ENCODE results near the gene CDCA4. TPM values are rescaled to one million over a fixed set of nuclear protein-coding genes. Genes with fewer than 3 reads are reported as not detected.

Gene CDCA4
- total and polyA plus RNA-seq, 2 donors (not counting 1 experiment from before 2014, with no cell fraction given): 6.3 to 11.7 TPM

DNA sequence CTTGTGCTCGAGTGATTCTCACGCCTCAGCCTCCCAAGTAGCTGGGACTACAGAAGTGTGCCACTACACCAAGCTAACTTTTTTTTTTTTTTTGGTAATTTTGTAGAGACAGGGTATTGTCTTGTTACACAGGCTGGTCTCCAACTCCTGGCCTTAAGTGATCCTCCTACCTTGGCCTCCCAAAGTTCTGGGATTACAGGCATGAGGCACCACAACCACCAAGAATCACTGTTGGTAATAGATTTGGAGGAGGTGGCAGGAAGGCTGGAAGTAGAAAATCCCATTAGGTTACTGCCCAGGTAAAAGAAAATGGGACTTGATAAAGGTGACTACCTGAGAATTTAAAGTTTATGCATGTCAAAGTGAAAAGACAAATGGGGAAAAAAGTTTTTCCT lies 1.4 kb upstream of the CDCA4 start:
- Mint-ChIP-seq H3K4me1 (peaks cover 53% of the 10 kb centered on the region), H3K9me3 (ENCODE audit: insufficient read depth) (no peaks in the 10 kb centered on the region), H3K27me3 (no peaks in the 10 kb centered on the region), H3K4me3 (peak overlapping the region; percentile 94), H3K27ac (no peak overlapping the region)
- Histone ChIP-seq H3K4me3 (ENCODE audit: control extremely low read depth in 1 of 5, extremely low read depth in 1 of 5, insufficient read depth in 1 of 5, low read depth in 2 of 5, low read length in 4 of 5) (no peak overlapping the region), H2AFZ (ENCODE audit: insufficient read depth, low read depth, low read length, poor library complexity, severe bottlenecking) (no peak overlapping the region), H3K36me3 (replicated peaks in 1 of 2; ENCODE audit: control extremely low read depth in 1 of 2, control insufficient read depth in 1 of 2, extremely low read depth in 1 of 2, insufficient read depth in 2 of 2, low read length in 1 of 2) (no peaks in the 10 kb centered on the region), H3K9me3 (ENCODE audit: control extremely low read depth in 1 of 3, control insufficient read depth in 2 of 3, insufficient read depth in 1 of 3, low read length in 2 of 3) (peaks cover 0 to 3% (median 0%) of the 10 kb centered on the region in 3 donors), H4K20me1 (ENCODE audit: control insufficient read depth, insufficient read depth, low read length, poor library complexity, severe bottlenecking) (peaks cover 23% of the 10 kb centered on the region), H3K79me2 (ENCODE audit: control insufficient read depth, insufficient read depth, low read length) (peaks cover 38% of the 10 kb centered on the region), H3K4me2 (replicated peaks; ENCODE audit: low read depth, low read length, poor library complexity, severe bottlenecking) (peak overlapping the region; percentile 79), H3K27ac (ENCODE audit: low read length in 2 of 2) (no peak overlapping the region), H3K27me3 (replicated peaks in 1 of 4; ENCODE audit: control extremely low read depth in 1 of 4, control insufficient read depth in 3 of 4, insufficient read depth in 4 of 4, low read length in 3 of 4) (no peaks in the 10 kb centered on the region), H3K4me1 (ENCODE audit: control insufficient read depth in 2 of 2, insufficient read depth in 2 of 2, low read length in 2 of 2) (peaks cover 17 to 41% of the 10 kb centered on the region in 2 donors), H3K9ac (ENCODE audit: low read length) (no peak overlapping the region)
- no peak for DNase-seq
- no CpG with 5 or more reads among the region's 2 CpGs for WGBS (ENCODE audit: insufficient coverage)
- TF ChIP-seq EZH2 (IDR thresholded peaks at IDR 0.05; ENCODE audit: borderline replicate concordance, insufficient read depth, low read depth, low read length, poor library complexity, severe bottlenecking): no peak
- TF ChIP-seq, protein P1, sequence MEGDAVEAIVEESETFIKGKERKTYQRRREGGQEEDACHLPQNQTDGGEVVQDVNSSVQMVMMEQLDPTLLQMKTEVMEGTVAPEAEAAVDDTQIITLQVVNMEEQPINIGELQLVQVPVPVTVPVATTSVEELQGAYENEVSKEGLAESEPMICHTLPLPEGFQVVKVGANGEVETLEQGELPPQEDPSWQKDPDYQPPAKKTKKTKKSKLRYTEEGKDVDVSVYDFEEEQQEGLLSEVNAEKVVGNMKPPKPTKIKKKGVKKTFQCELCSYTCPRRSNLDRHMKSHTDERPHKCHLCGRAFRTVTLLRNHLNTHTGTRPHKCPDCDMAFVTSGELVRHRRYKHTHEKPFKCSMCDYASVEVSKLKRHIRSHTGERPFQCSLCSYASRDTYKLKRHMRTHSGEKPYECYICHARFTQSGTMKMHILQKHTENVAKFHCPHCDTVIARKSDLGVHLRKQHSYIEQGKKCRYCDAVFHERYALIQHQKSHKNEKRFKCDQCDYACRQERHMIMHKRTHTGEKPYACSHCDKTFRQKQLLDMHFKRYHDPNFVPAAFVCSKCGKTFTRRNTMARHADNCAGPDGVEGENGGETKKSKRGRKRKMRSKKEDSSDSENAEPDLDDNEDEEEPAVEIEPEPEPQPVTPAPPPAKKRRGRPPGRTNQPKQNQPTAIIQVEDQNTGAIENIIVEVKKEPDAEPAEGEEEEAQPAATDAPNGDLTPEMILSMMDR (IDR thresholded peaks at IDR 0.05): no peak
- no peak for ATAC-seq (ENCODE audit: low read depth)
- intact Hi-C loops (cut with micrococcal nuclease): no loop called here
- CTCF ChIA-PET: interaction anchor here (1.0 to 2.0 kb wide), 2 partner anchors 23 to 41 kb away, joined by 4 to 7 read pairs; no protein-coding TSS in a partner anchor
- POLR2A ChIA-PET: no interaction called here

DNA sequence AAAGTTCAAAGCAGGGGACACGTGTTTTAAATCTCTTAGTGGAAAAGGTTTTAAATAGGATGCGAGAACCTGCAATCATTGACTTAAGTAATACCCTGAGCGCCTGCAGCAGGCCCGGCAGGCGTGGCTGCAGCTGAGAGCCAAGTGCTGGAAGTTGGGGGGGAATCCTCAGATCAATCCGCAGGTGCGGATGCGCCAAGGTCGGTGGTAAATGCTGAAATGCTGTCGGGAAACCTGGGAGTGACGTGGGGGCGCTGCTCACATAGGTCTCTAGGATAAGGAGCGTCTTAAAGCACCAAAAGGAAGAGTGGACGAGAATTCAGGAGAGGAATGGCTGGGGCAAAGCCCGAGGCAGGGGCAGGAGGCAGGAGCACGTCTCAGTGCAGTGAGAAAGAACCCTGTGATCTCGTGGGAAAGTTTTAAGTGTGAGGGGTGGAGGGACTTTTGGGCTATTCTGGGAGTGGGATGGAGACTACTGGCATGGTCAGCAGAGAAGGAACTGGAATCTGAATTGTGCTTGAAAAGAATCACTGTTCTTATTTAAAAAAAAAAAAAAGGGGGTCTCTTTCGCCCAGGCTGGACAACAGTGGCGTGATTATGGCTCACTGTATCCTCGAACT lies 883 bp upstream of the CDCA4 start:
- Histone ChIP-seq H4K20me1 (ENCODE audit: control insufficient read depth, insufficient read depth, low read length, poor library complexity, severe bottlenecking) (peaks cover 25% of the 10 kb centered on the region), H3K79me2 (ENCODE audit: control insufficient read depth, insufficient read depth, low read length) (peaks cover 43% of the 10 kb centered on the region), H3K9me3 (ENCODE audit: control extremely low read depth in 1 of 3, control insufficient read depth in 2 of 3, insufficient read depth in 1 of 3, low read length in 2 of 3) (peaks cover 0 to 3% (median 0%) of the 10 kb centered on the region in 3 donors), H3K36me3 (replicated peaks in 1 of 2; ENCODE audit: control extremely low read depth in 1 of 2, control insufficient read depth in 1 of 2, extremely low read depth in 1 of 2, insufficient read depth in 2 of 2, low read length in 1 of 2) (no peaks in the 10 kb centered on the region), H3K4me3 (ENCODE audit: control extremely low read depth in 1 of 5, extremely low read depth in 1 of 5, insufficient read depth in 1 of 5, low read depth in 2 of 5, low read length in 4 of 5) (peak overlapping the region; percentile 32 to 73 (median 60)), H3K27me3 (replicated peaks in 1 of 4; ENCODE audit: control extremely low read depth in 1 of 4, control insufficient read depth in 3 of 4, insufficient read depth in 4 of 4, low read length in 3 of 4) (no peaks in the 10 kb centered on the region), H2AFZ (ENCODE audit: insufficient read depth, low read depth, low read length, poor library complexity, severe bottlenecking) (peak overlapping the region; percentile 76), H3K4me2 (replicated peaks; ENCODE audit: low read depth, low read length, poor library complexity, severe bottlenecking) (peak overlapping the region; percentile 79), H3K4me1 (ENCODE audit: control insufficient read depth in 2 of 2, insufficient read depth in 2 of 2, low read length in 2 of 2) (peaks cover 17 to 38% of the 10 kb centered on the region in 2 donors), H3K27ac (ENCODE audit: low read length in 2 of 2) (peak overlapping the region; percentile 59 to 64), H3K9ac (ENCODE audit: low read length) (peak overlapping the region; percentile 64)
- H3K4me1 Mint-ChIP-seq: peaks cover 53% of the 10 kb centered on the region
- H3K27ac Mint-ChIP-seq: peak overlapping the region; percentile 92
- TF ChIP-seq, protein P1 (IDR thresholded peaks at IDR 0.05): no peak
- no peak for TF ChIP-seq EZH2 (IDR thresholded peaks at IDR 0.05; ENCODE audit: borderline replicate concordance, insufficient read depth, low read depth, low read length, poor library complexity, severe bottlenecking)
- DNase-seq (no peak), ATAC-seq (ENCODE audit: low read depth) (no peak)
- intact Hi-C loops (cut with micrococcal nuclease): loop anchor here (1.0 to 2.0 kb wide), 5 partner anchors 24 to 88 kb away; partner anchors contain the start of genes CLBA1 and GPR132
- no peaks in the 10 kb centered on the region for H3K27me3 Mint-ChIP-seq
- WGBS (ENCODE audit: insufficient coverage): 1% methylated on average over 16 of the region's 20 CpGs
- no peaks in the 10 kb centered on the region for H3K9me3 Mint-ChIP-seq (ENCODE audit: insufficient read depth)
- CTCF ChIA-PET: interaction anchor here (1.1 to 4.2 kb wide), 3 partner anchors 24 to 42 kb away, joined by 4 to 43 read pairs (median 4); no protein-coding TSS in a partner anchor
- POLR2A ChIA-PET: interaction anchor here (1.0 to 1.7 kb wide), 3 partner anchors 37 to 377 kb away, joined by 3 to 14 read pairs (median 3); partner anchors contain the start of genes CLBA1 and TEX22
- H3K4me3 Mint-ChIP-seq: peak overlapping the region; percentile 94
